ENCODE results near the gene ZNF664.

ZNF664 gene

GRCh38 chr12:123929946-123930583, 43.0 kb upstream of the ZNF664 start:
- Histone ChIP-seq H3K27me3 (replicated peaks; ENCODE audit: control insufficient read depth, insufficient read depth, low read length) (no peaks in the 10 kb centered on the region), H3K36me3 (ENCODE audit: control insufficient read depth, insufficient read depth, low read length) (no peaks in the 10 kb centered on the region), H3K4me3 (replicated peaks; ENCODE audit: low read depth, low read length) (no peak overlapping the region)
- DNase-seq (ENCODE audit: extremely low read depth, insufficient read length): no peak
- TF ChIP-seq, protein P1, sequence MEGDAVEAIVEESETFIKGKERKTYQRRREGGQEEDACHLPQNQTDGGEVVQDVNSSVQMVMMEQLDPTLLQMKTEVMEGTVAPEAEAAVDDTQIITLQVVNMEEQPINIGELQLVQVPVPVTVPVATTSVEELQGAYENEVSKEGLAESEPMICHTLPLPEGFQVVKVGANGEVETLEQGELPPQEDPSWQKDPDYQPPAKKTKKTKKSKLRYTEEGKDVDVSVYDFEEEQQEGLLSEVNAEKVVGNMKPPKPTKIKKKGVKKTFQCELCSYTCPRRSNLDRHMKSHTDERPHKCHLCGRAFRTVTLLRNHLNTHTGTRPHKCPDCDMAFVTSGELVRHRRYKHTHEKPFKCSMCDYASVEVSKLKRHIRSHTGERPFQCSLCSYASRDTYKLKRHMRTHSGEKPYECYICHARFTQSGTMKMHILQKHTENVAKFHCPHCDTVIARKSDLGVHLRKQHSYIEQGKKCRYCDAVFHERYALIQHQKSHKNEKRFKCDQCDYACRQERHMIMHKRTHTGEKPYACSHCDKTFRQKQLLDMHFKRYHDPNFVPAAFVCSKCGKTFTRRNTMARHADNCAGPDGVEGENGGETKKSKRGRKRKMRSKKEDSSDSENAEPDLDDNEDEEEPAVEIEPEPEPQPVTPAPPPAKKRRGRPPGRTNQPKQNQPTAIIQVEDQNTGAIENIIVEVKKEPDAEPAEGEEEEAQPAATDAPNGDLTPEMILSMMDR (IDR thresholded peaks at IDR 0.05; ENCODE audit: insufficient read depth, low read length, poor library complexity, severe bottlenecking): no peak

GRCh38 chr12:123931686-123932321, 41.2 kb upstream of the ZNF664 start:
- TF ChIP-seq, protein P1 (IDR thresholded peaks at IDR 0.05; ENCODE audit: insufficient read depth, low read length, poor library complexity, severe bottlenecking): no peak
- DNase-seq (ENCODE audit: extremely low read depth, insufficient read length): no peak
- no peaks in the 10 kb centered on the region for H3K27me3 ChIP-seq (replicated peaks; ENCODE audit: control insufficient read depth, insufficient read depth, low read length)

DNA sequence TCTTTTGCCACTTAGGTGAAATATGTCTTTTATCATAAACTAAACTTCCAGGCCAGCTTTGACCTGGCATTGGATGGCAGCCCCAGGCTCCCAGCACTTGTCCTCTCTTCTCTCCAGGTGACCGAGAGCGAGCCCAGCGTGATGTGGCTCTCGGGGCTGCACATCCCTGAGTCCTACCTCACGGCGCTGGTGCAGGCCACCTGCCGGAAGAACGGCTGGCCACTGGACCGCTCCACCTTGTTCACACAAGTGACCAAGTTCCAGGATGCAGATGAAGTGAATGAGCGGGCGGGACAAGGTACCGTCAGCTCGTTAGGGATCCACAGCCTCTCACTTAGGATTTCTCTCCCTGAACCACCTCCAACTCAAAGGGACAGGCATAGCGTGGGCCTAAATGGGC, 39.8 kb upstream of the ZNF664 start:
- Histone ChIP-seq H3K4me3 (replicated peaks; ENCODE audit: low read depth, low read length) (no peak overlapping the region), H3K36me3 (ENCODE audit: control insufficient read depth, insufficient read depth, low read length) (no peaks in the 10 kb centered on the region; the same call in 1 of the 2 replicates), H3K27me3 (replicated peaks; ENCODE audit: control insufficient read depth, insufficient read depth, low read length) (no peaks in the 10 kb centered on the region)
- TF ChIP-seq, protein P1 (IDR thresholded peaks at IDR 0.05; ENCODE audit: insufficient read depth, low read length, poor library complexity, severe bottlenecking): no peak
- DNase-seq (ENCODE audit: extremely low read depth, insufficient read length): no peak

More at GRCh38 chr12:123931686-123932321, 41.2 kb upstream of the ZNF664 start:
- Histone ChIP-seq H3K36me3 (ENCODE audit: control insufficient read depth, insufficient read depth, low read length) (no peaks in the 10 kb centered on the region; the same call in 1 of the 2 replicates), H3K4me3 (replicated peaks; ENCODE audit: low read depth, low read length) (no peak overlapping the region)

GRCh38 chr12:123934016-123934620, 38.9 kb upstream of the ZNF664 start:
- DNase-seq (ENCODE audit: extremely low read depth, insufficient read length): no peak
- Histone ChIP-seq H3K27me3 (replicated peaks; ENCODE audit: control insufficient read depth, insufficient read depth, low read length) (no peaks in the 10 kb centered on the region), H3K36me3 (ENCODE audit: control insufficient read depth, insufficient read depth, low read length) (no peaks in the 10 kb centered on the region; the same call in 1 of the 2 replicates), H3K4me3 (replicated peaks; ENCODE audit: low read depth, low read length) (no peak overlapping the region)
- TF ChIP-seq, protein P1 (IDR thresholded peaks at IDR 0.05; ENCODE audit: insufficient read depth, low read length, poor library complexity, severe bottlenecking): no peak

DNA sequence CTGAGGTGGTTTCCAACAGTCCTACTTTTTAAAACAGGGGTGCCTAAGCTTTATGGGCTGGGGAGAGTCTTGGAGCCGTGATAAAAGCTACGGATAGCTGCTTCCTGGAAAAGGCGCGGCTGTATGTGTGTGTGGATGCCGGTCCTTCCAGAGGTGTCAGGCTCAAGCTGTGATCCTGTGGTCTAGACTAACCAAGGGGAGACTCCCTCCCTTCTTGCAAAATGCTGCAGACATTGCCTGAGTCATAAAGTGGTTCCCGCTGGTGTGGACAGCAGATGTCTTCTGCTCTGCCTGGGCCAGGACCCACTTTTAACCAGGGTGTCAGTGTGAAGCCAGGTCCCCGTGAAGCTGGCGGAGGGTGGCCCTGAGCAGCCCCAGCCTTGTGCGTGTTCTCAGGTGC, 38.2 kb upstream of the ZNF664 start:
- DNase-seq (ENCODE audit: extremely low read depth, insufficient read length): no peak
- TF ChIP-seq, protein P1 (IDR thresholded peaks at IDR 0.05; ENCODE audit: insufficient read depth, low read length, poor library complexity, severe bottlenecking): no peak
- no peaks in the 10 kb centered on the region for H3K27me3 ChIP-seq (replicated peaks; ENCODE audit: control insufficient read depth, insufficient read depth, low read length)

More for the DNA sequence above, 38.2 kb upstream of the ZNF664 start:
- no peak overlapping the region for H3K4me3 ChIP-seq (replicated peaks; ENCODE audit: low read depth, low read length)
- H3K36me3 ChIP-seq (ENCODE audit: control insufficient read depth, insufficient read depth, low read length): no peaks in the 10 kb centered on the region; the same call in 1 of the 2 replicates

Measured in GM06990 (cell line).